ENCODE results near the gene ANTXR1.

Gene ANTXR1

DNA sequence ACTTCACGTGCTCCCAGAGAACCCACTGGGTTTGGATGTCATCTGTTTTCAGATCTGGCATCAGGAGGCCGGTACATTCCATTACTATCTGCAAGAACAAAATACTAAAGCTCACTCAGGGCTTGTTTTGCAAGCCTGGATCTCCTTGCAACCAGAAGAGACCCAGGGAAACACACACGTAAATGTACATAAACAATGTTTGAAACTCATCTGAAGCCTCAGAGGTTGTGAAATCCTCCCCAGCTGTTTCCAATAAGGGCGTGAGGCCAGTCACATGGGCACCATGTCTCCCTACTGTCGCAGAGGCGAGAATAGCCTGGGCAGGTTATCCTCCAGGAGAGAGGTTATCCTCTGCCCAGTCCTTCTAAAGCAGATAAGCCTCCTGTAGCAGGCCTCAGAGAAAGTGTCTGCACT lies 187.1 kb downstream of the ANTXR1 start:
- H3K4me3 ChIP-seq (ENCODE audit: low read depth, low read length): no peak overlapping the region
- peaks cover 3% of the 10 kb centered on the region for H3K36me3 ChIP-seq
- H3K9me3 ChIP-seq (ENCODE audit: severe bottlenecking): no peaks in the 10 kb centered on the region
- DNase-seq: no peak
- TF ChIP-seq, protein P1, sequence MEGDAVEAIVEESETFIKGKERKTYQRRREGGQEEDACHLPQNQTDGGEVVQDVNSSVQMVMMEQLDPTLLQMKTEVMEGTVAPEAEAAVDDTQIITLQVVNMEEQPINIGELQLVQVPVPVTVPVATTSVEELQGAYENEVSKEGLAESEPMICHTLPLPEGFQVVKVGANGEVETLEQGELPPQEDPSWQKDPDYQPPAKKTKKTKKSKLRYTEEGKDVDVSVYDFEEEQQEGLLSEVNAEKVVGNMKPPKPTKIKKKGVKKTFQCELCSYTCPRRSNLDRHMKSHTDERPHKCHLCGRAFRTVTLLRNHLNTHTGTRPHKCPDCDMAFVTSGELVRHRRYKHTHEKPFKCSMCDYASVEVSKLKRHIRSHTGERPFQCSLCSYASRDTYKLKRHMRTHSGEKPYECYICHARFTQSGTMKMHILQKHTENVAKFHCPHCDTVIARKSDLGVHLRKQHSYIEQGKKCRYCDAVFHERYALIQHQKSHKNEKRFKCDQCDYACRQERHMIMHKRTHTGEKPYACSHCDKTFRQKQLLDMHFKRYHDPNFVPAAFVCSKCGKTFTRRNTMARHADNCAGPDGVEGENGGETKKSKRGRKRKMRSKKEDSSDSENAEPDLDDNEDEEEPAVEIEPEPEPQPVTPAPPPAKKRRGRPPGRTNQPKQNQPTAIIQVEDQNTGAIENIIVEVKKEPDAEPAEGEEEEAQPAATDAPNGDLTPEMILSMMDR (IDR thresholded peaks at IDR 0.05; ENCODE audit: low read depth, low read length): no peak
- H3K27me3 ChIP-seq (ENCODE audit: insufficient read depth, low read depth, severe bottlenecking): no peaks in the 10 kb centered on the region
- H3K27ac ChIP-seq: no peak overlapping the region

DNA sequence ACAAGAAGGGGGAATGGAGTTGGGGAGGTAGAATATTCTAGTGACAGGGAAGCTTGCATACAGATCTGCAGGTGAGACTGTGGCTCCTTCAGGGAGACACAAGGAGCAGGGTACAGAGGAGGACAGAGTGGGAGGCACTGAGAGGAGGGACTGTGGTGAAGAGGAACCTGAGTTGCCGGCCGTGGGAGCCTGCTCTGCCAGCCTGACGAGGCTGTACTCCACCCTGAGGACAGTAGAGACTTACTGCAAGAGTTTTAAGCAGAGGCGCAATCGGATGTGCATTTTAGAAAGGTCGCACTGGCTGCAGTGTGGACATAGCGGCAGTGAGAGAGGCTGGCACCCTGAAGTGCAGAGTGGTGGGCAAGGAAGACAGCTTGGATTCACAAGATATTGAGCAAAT lies 188.3 kb downstream of the ANTXR1 start:
- no peaks in the 10 kb centered on the region for H3K27me3 ChIP-seq (ENCODE audit: insufficient read depth, low read depth, severe bottlenecking)
- H3K36me3 ChIP-seq: peaks cover 3% of the 10 kb centered on the region
- no peaks in the 10 kb centered on the region for H3K9me3 ChIP-seq (ENCODE audit: severe bottlenecking)
- DNase-seq: no peak
- TF ChIP-seq, protein P1 (IDR thresholded peaks at IDR 0.05; ENCODE audit: low read depth, low read length): no peak
- no peak overlapping the region for H3K4me3 ChIP-seq (ENCODE audit: low read depth, low read length)
- no peak overlapping the region for H3K27ac ChIP-seq

- H3K9me3 ChIP-seq (ENCODE audit: severe bottlenecking): no peaks in the 10 kb centered on the region
- TF ChIP-seq, protein P1 (IDR thresholded peaks at IDR 0.05; ENCODE audit: low read depth, low read length): no peak
- H3K4me3 ChIP-seq (ENCODE audit: low read depth, low read length): no peak overlapping the region
- H3K27ac ChIP-seq: no peak overlapping the region
- H3K27me3 ChIP-seq (ENCODE audit: insufficient read depth, low read depth, severe bottlenecking): no peaks in the 10 kb centered on the region
- DNase-seq: peak; percentile 39
- no peaks in the 10 kb centered on the region; the same call in none of the 2 replicates for H3K36me3 ChIP-seq
Measured at GRCh38 chr2:69202327-69202726, 189.3 kb downstream of the ANTXR1 start.

DNA sequence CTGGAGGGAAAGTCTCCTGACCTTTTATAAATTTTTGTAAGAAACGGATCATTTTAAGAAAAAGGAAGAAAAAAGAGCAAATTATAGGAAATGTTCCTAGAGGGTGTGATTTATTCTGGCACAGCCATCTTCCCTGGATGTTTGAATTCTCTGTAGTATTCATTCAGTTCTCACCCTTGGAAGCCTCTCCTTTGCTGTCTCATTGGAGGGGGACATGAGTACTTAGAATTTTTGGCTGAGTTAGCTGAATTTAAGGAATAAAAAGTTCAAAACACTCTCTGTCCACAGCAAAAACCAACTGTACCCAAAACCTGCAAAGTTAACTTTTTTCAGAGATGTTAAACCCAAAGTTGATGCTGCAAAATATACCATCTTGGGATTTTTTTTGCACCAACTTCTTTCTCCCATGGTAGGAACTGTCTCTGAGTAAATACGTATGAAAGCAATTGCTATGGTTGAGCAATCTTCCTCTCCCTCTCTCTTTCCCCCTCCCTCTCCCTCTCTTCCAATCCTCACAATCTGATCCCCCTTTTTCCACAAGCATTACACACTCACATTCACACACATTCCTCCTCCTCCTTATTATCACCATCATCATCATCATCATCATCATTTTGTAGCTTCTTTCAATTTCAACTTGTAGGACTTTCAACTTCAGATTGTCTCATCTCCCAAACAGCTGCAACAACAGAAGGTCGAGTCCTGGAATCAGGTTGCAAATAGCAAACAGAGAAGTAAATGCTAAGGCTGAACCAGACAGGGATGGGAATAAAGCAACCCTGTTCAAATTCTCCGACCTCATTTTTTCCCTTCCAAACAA lies 190.4 kb downstream of the ANTXR1 start:
- Histone ChIP-seq H3K27ac (no peak overlapping the region), H3K9me3 (ENCODE audit: severe bottlenecking) (no peaks in the 10 kb centered on the region), H3K27me3 (ENCODE audit: insufficient read depth, low read depth, severe bottlenecking) (no peaks in the 10 kb centered on the region), H3K4me3 (ENCODE audit: low read depth, low read length) (no peak overlapping the region), H3K36me3 (no peaks in the 10 kb centered on the region; the same call in none of the 2 replicates)
- DNase-seq: no peak
- TF ChIP-seq, protein P1 (IDR thresholded peaks at IDR 0.05; ENCODE audit: low read depth, low read length): no peak

GRCh38 chr2:69204654-69205053 lies 191.7 kb downstream of the ANTXR1 start:
- Histone ChIP-seq H3K27ac (no peak overlapping the region), H3K27me3 (ENCODE audit: insufficient read depth, low read depth, severe bottlenecking) (no peaks in the 10 kb centered on the region), H3K9me3 (ENCODE audit: severe bottlenecking) (no peaks in the 10 kb centered on the region), H3K36me3 (no peaks in the 10 kb centered on the region; the same call in none of the 2 replicates), H3K4me3 (ENCODE audit: low read depth, low read length) (no peak overlapping the region)
- DNase-seq: no peak
- TF ChIP-seq, protein P1 (IDR thresholded peaks at IDR 0.05; ENCODE audit: low read depth, low read length): no peak
